ENCODE data around the gene RBM5.

The RBM5 gene

DNA sequence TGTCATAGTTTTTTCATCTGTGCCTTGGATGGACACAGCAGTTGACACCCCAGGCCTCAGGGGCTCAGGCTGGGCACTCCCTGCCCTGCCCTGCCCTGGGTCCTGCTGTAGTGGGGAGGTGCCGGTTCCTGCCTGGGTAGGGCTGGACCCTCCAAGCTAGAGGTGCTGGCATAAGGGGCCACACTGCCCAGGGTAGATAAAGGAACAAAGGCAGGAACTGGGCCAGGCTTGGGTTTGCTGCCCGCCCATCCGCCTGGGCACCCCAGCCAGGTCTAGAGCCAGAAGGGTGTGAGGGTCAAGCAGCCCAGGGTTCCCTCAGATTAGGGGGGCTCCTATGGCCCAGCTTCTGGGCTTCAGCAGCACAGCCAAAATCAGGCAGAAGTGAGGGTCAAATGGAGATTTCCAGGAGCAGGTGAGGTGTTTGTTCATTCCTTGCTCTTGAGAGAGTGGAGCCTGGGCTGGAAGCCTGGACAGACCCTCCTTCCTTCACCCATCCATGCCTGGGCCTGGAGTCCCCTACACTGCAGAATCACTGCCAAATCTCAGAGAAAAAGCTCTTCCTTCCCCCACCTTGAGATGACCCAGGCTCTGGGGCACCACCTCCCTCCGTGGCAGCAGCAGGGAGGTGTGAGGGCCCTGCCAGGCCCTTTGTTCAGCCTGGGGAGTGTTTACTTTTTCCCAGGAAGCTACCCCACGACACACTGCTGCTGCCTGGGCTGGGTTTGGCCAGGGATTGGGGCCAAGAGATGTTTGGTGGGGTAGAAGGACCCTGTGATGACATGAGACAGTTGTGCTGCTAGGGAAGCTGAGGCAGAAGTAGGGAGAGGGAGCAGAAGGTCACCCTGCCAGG is 73.5 kb downstream of the RBM5 start:
- DNase-seq = no peak

DNA sequence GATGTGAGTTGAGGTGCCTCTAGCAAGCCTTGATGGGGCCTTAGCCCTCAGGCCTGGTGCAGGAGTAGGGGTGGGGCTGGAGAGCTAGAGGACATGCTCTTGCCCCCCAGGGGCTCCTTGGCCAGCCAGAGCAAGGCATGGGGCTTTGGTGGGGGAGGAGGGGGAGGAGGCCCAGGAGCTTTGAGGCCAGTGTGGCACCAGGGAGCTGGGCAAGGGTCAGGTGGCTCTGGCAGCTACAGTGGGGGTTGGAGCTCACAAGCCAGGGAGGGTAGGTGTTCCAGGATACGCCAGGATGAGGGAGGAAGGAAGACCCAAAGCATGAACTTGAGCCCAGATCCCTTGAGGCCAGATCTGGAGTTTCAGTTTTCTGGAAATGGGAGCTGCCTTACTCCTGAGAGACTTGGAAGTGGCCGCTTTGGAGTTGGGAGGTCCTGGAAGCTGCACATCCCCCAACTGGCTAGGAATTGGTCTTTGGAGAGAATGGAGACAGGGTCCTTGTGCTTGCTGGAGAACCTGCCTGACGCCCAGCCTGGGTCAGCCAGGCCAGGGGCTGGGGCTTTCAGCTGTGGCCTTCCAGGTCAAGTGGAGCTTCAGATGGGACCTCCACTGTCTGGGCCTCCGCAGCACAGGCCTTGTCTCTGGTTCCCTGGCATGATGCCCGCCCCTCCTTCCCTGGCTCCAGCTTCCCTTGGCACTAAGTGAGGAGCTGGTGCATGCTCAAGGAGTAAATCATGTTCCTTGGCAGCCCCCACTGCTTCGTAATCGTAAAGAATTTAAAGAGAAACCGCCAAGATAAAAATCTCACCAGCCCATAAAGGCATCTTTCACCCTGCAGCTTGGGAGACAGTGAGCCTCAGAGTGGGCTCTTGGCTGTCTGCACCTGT is 75.1 kb downstream of the RBM5 start:
- no peak for DNase-seq

DNA sequence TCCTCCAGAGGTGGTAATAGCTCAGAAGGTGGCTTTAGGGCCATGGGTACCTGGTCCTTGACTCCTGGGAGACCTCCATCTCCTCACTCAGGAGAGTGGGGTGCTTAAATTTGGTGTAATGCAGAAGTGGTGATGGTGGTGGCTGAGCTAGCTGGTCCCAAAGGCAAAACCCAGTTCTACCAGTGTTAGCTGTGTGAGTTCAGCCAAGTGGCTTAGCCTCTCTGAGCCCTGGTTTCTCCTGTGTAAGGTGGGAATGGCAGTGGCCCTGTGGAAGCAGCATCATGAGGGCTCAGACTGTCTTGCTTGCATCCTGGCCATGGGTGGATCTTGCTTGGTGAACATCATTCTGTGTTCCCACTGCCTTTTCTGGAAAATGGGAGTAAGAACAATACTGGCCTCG is 75.8 kb downstream of the RBM5 start:
- DNase-seq = no peak

DNA sequence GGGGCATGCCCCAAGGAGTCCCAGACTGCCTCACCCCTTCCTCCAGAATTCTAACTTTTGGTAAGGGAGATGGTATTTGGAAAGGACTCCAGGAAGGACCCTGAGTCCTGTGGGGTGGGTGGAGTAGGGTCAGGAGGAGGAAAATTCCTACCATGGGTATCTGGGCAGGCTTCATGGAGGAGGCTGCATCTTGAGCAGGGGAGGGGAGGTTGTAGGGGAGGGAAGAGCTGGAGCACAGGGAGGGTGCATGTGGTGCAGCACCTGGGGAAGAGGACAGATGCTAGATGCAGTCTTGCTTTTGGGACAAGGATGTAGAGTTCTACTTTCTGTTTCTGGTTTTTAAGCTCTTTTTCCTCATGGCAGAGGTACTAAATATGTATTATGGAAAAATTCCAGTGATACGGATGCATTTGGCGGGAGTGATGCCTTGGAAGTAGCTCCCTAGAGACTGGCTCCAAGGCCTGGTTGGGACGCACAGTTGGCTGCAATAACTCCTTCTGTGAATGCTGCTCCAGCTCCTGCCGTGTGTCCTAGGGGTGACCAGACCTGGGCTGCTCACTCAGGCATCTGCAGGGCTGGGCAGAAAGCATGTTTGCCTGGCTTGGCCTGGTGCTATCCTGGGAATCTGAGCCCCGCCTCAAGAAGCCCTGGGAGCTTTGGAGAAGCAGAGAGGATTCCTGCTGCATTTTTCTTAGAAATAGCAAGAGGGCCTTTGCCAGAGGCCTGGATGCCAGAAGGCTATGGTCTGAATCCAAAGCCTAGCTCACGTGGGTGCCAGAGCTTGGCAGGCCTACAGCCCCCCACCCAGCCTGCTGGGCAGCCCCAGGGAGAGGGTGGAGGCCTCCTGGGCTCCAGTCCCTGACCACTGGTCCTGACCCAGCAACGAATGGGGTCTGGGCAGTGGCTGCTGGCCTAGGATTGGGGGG is 76.5 kb downstream of the RBM5 start:
- no peak for DNase-seq

DNA sequence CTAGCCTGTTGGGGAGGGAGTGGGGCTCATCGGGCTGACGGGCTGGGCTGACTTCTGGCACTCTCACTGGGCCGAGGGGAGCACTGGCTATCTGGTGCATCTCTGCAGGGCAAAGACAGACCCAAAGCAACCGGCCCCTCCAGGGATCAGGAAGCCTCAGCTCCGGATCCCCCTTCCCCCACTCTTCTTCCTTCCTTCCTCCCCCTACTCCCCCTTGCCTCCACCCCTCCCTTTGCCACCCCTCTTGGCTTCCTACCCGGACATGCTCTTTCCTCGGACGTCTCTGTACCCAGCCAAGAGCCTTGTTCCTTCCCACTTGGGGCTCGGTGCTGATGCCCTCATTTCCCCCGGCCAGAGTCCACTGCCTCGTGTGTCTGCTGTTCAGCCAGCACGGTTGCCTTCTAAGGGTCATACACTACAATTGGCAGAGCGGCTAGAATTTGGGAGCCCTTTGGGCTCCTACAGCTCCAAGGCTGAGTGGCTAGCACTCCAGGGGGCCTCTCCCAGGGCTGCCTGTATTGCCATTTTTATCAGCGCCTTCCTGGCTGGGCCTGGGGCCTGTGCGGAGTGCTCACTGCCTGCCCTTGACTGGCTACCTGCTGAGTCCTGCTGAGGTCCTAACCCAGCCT is 77.3 kb downstream of the RBM5 start:
- no peak for DNase-seq

DNA sequence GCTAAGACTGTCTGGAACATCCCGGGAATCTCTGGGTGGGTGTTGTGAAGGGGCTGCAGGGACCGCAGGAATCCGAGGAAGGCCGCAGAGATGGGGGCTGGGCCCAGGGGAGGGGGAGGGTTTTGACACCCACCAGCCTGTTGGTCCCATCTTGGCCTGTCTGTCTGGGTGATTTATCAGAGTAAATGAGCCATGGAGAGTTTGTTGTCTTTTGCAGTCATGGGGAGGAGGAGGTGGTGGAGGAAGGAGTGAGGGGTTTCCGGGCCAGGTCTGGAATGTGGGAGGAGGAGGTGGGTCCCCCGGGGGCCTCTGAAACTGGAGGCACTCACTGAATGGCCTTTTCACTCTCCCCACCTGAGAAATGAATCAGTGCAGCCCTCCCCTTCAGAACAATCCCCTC is 77.9 kb downstream of the RBM5 start:
- no peak for DNase-seq

DNA sequence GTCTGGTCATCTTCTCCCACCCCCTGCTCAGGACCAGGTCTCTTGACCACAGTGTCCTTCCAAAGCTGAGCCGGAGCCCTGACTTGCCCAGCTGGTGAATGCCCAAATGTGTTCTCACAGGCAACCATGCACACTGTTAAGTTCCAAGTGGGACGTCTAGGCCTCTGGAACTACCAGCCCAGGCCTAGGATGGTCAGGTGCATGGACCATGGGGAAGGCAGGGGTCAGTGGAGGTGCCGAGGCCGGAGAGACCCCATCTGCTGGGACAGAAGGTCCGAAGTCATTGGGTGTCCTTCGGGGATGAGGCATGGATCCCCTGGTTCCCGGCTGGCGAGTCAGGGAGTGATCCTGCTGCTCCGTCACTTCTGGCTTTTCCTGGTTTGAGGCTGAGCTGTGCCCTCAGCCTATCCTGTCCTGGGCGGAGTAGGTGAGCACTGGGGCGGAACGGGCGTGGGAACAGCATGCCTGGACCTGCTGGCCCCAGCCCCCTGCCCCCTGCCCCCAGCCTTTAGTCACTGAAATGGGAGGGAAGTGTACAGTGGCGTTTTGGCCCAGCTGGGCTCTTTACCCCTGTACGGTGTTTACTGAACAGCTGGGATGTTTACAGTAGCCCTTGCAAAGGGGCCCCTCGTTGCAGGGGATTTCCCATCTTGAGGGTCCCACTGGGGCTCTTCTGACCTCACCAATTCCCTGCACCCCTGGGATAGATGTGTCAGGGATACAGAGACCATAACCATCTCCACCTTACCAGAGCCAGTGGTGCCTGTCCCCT is 78.5 kb downstream of the RBM5 start:
- no peak for DNase-seq

DNA sequence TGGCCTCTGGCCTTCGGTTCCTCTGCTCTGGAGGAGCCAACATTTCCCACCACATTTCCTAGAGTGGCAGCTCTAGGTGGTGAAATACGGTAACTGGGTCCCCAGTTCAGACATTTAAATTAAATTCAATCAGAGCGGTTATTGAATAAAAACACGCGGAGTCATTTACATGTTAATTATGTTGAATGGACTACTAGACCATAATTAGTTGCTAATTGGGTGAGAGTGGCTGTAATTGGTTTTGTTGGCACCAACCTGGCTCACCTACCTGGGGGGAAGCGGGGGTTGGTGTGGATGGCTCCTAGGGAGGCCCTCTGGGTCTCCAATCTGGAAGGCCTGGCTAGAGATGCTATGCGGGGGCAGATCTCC is 79.1 kb downstream of the RBM5 start:
- DNase-seq = no peak

DNA sequence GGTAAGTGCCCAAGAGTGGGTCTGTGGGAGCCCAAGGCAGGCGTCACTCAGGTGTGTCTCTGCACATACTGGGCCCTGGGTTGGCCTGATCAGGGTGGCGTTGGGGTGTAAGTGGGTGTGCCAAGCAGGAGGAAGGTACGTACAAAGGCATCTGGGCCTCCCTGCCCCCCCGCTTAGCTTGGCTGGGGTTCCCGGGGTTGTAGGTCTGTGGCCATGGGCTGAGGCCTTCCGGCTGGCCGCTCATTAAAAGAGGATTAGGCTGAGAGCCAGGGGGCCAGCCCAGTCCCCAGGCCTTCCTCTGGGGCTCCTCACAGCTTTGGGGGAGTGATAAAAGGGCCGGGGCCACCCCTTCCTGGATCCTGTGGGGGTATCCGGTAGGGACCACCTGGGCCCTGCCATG is 79.7 kb downstream of the RBM5 start:
- DNase-seq = no peak

Measured in activated CD4-positive, alpha-beta T cell treated with anti-CD3 and anti-CD28 coated beads for 4 hours (primary cell).